Keratinocyte (primary cell): ENCODE data around the gene PPP1R14D.

Experiments used
- CTCF ChIP-seq, 3 experiments: IDR thresholded peaks in 1 of 3; conservative IDR thresholded peaks in 1 of 3; optimal IDR thresholded peaks in 1 of 3; 2 replicates in 2 of 3; 3 replicates in 1 of 3; pipeline versions ENCODE3 to v1.5.1; 2011; ENCODE audit warnings: low read length in 3 of 3, mild to moderate bottlenecking in 3 of 3, moderate library complexity in 2 of 3, control low read depth in 1 of 3, inconsistent platforms in 1 of 3; ENCODE audit not compliant: insufficient read depth in 2 of 3; ENCODE audit errors: extremely low read depth in 1 of 3
- EZH2 ChIP-seq: IDR thresholded peaks from one replicate; pipeline ENCODE4 v1.6.1; 2012; ENCODE audit warnings: inconsistent platforms, mild to moderate bottlenecking, low read length, moderate library complexity

DNA sequence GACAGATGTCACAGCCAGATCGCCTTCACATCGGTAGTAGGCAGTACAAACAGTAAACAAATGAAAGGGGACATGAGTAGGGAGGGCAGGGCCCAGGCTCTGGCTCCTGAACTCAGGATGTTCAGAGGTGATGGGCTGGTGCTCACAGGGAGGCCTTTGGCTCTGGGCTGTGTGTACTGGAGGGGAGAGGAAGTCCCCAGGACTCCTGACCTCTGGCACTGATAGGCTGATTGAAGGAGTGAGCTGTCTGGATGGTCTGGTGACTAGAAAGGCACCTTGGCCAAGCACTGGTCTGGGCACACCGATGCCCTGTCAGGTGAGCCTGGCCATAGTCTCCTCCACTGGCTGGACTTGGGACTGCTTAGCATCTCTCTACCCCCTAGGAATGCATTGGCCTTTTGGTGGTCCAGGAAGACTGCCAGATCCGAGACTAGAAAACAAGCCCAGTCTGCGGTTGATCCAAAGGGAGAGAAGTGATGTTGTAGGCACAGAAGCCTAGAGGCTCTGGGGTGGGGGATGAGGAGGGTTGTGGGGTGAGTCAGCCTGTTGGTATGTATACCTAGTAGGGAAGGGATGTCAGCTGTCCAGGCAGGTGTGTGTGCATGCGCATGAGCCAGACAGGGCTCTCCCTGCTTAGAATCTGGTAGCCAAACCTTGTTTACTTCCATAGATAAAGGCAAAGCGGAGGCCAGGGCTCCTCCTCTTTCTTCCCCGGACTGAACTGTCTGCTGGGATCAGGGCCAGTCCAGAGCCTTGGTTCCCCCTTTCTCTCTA, 17.2 kb upstream of the PPP1R14D start:
- TF ChIP-seq CTCF (optimal IDR thresholded peaks at IDR 0.05 in 1 of 3, IDR thresholded peaks at IDR 0.05 in 1 of 3, conservative IDR thresholded peaks at IDR 0.05 in 1 of 3; ENCODE audit: extremely low read depth in 1 of 3, insufficient read depth in 2 of 3, low read length in 3 of 3) (no peak), EZH2 (no peak)
